Stimulated activated CD4-positive, alpha-beta T cell treated with anti-CD3 and anti-CD28 coated beads, Interleukin-1b, Interleukin-23, amount 100 ng/mL, for 1 hour (primary cell): ENCODE data around the gene BNC2.

Source experiments
- DNase-seq, 2 donors: peaks; one replicate each; pipeline ENCODE4 v3.0.0-alpha.2; 2020; ENCODE audit warnings: low read depth in 2 of 2

BNC2 gene

DNA sequence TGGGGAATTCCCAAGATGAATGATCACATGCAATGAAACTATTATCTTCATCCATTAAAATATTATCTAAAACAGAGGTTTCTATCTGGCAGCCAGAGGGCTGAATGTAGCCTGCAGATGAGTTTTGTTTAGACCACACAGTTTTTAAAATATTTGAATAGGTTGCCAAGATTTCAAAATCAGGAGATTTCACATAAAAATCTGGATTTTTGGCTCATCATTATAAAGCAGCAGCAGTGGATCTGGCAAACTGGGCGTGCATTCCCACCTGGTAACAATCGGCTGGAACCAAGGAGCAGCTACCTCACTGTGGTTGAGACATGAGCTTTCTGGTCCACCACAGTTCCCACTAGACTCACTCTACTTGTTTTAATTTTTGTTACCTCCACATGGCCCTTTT lies 155.1 kb downstream of the BNC2 start:
- DNase-seq, result no peak

GRCh38 chr9:16712787-16713186 lies 157.7 kb downstream of the BNC2 start:
- no peak for DNase-seq

DNA sequence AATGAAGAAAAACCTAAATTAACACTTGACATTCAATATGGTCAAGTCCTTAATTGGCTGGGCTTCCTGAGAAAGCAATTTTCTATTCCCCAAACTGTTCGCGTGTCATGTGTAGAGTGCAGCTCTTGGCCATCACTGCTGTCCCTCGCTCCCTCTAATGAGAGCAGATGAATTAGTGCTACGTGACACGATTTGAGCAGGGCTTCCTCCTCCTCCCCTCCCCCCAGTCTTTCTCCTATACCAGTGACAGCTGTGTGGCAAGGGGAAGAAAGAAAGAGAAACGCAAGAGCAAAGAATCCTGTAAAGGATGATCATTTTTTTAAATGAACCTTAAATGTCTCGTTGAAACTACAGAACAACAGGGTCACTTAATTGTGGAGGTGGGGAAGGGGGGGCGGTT lies 159.6 kb downstream of the BNC2 start:
- DNase-seq, result no peak

- DNase-seq, result no peak
Observed at GRCh38 chr9:16709924-16710323, 160.5 kb downstream of the BNC2 start.

DNA sequence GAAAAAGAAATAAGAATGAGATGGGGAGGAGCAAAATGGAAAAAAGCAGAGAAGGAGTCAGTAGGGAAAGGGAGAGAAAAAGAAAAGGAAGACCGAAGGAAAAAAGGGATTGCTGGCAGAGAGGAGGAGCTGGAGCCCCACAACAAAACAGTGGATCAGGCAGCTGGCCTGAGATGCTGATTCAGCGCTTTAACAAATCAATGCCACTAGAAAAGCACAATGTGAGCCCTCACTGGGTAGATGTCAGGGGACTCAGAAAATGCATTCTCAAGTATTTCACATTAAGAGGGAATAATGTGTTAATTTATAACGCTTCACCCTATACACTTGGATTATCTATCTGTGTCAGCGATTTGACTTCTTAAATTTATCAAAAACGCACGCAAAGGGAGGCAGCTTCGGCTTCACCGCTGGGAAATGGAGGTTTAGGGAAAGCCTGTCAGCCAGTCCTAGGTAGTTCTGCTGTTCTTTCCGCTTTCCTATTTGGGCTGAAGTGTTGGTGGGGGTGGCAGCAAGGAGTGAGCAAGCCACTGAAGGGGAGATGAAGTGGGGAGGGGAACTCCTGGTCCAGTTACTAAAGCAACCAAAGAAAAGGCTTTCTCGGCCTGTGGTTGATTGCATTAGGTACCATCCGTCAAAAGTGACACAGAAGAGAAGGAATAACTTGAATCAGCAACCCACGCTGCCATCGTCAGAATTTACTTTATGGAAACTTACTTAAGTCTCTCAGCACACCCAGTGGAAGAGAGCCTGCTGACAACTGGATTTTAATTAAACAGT lies 161.6 kb downstream of the BNC2 start:
- DNase-seq, result no peak

DNA sequence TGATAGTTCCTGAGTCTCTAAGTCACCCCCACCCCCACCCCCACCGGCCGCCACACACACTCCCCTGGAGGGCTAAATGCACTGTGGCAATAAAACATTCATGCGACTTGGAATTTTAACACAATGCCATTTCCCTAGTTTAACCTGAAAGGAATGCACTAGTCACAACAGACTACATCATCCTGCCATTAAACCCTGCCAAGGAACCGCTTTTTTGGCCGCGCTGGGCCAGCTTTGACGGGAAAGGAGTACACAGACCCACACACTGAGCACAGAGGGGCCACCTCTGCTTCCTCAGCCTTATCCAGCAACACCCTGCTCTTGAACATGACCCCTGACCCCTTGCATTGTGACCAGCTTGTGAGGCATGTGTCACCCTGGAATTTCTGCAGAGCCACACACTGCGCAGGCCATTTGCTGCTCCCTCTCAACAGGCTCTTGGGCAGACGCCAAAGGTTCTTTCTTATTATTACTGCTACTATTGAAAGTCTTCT lies 165.3 kb downstream of the BNC2 start:
- no peak for DNase-seq

- no peak for DNase-seq
Observed at GRCh38 chr9:16704116-16705110, 166.1 kb downstream of the BNC2 start.

DNA sequence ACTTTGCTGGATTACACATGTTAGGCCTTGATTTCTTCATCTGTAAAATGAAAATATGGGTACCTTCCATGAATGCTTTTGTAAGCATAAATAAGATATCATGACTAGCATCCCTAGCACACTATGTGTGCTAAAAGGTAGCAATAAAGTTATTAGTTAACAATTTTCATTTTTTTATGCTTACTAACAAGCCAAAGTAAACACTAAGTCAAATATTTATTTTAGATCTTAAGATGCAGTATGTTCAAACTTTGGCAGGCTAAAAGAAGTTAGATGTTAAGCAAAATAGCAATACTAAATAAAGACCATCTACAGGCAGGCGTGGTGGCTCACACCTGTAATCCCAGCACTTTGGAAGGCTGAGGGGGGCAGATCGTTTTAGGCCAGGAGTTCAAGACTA lies 169.1 kb downstream of the BNC2 start:
- DNase-seq, result no peak

DNA sequence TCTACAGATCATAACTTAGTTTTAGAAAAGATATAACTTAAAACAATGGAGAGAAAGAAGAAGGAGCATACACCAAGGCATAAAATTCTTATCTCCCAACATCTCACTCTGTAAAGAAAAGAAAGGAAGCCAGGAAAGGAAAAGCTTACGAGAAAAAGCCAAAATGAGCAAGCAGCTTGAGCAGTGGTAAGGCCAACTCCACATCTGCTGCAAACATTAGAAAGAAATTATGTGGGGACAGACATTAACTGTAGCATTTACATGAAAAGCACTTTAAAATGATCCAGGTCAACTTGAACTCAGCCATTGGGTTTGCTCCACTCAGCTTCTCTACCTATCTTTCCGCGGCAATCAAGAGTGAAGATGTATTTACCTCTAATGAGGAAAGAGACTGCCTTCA lies 176.9 kb downstream of the BNC2 start:
- no peak for DNase-seq

DNA sequence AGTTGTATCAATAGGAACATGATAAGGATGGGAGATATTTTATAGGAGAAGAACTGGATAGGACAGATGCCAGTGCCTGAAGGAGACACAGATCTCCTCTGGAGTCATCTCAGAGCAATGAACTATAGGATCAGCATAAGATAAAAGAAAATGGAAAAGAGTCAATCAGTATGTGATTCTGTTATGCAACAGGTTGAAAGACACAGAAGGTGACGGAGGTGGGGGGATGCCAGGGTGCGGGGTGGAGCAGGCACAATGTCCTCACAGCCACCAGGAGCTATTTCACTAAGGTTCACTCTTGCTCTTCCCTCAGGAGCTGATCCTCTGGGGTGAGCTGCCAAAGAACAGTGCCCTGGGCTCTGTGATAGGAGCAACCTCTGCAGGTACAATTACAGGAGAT lies 179.8 kb downstream of the BNC2 start:
- no peak for DNase-seq

DNA sequence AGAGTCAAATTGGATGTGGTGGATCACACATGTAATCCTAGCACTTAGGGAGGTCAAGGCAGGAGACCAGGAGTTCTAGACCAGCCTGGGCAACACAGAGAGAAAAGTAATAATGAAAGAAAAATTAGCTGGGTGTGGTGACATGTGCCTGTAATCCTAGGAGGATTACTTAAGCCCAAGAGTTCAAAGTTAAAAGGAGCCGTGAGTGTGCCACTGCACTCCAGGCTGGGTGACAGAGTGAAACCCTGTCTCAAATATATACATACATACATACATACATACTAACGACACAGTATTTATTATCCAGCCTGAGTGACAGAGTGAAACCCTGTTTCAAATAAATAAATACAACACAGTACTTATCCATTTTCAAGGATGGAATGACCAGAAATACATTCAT lies 180.3 kb downstream of the BNC2 start:
- no peak for DNase-seq

GRCh38 chr9:16689351-16689938 lies 181.0 kb downstream of the BNC2 start:
- no peak for DNase-seq

DNA sequence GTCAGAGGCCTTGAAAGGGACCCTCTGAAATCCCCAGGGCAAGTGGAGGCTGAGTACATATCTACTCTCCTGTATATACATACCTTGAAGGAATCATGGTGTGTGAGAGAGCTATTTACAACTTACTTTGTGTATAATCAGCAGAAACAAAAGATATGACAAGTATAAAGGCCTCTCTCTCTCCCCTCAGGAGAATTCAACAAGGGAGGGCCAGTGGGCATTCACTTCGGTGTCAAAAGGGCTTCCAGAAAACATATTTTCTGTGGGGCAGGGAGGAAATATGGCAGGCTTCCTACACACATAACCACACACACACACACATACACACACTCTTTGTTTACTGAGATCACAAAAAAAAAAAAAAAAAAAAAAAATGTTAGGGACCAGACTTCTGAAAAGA lies 181.7 kb downstream of the BNC2 start:
- DNase-seq, result no peak

DNA sequence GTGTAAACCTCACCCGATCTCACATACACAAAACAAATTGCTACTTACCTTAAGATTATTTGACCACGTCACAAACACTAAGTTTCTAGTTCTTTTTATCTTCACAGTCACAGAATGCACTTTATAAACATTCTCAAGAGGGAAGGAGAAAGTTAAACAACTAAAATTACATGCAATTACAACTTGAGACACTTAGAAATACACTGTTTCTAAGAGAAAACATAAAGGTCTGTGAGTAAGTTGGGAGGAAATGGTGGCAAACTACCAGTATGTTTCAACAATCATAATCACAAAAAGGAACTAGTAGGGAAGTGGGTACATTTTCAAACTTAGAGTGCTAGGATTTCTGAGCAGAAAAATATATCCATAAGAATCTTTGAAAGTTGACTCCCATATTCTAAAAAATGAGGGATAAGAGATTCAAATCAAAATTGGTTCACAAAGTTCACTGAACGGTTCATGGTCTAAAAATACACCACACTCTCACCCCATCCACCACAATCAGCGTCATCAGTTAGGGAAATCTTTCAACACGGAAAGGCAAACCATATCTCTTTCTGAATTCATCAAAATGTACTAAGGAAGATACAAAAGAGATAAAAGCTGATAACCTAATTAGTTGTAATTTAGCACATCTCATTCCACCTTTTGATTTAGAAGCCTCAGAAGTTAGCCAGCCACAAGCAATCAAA lies 182.6 kb downstream of the BNC2 start:
- no peak for DNase-seq

GRCh38 chr9:16683326-16683725 lies 187.1 kb downstream of the BNC2 start:
- no peak for DNase-seq

DNA sequence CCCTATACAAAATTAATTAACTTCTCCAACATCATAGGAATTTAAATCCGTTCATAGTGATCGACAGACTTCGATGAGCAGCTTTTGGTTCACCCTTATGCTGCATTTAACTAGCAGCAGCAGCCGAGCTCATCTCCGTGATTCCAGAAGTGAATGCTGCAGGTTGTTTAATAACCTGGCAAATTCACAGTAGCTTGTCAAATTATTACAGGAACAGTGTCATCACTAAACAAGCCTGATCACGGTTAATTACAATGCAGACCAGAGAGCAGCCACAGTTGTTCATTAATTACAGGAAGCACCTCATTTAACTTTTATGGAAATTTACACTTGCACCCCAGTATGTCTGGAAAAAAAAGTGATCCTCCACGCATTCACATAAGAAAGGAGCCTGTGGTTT lies 188.2 kb downstream of the BNC2 start:
- no peak for DNase-seq

- DNase-seq, result no peak
Observed at GRCh38 chr9:16681652-16681987, 188.8 kb downstream of the BNC2 start.

DNA sequence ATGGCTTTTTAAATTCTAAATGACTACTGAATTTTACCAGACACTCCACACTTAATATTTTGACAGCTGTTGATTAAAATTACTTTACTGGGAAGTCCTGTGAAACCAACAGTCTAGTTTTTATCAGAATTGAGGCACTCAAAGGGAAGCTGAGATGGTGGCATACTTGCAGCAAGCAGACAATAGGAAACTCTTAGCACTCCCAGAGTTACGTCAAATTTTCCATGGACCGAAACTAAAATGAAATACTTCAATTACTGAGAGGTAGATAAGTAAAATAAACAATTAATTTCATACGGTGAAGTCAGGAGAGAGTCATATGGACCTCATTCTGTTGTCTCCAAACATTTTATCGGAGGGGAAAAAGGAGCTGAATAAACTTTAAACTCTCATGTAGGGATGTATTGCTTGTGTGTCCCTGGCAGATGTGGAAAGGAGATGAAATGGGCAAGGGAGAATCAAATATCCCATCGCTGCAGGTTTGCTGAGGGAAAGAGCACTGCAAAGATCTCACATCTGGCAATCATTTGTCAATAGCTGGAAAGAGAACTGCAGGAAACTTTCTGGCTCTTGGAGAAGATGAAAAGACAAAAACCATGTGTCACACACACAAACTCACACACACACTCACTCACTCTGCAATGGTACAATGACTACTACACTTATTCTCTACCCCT lies 189.4 kb downstream of the BNC2 start:
- DNase-seq, result no peak

GRCh38 chr9:16680541-16680940 lies 189.9 kb downstream of the BNC2 start:
- DNase-seq, result no peak

GRCh38 chr9:16679327-16679821 lies 191.1 kb downstream of the BNC2 start:
- DNase-seq, result no peak

GRCh38 chr9:16676519-16676918 lies 194.0 kb downstream of the BNC2 start:
- DNase-seq, result no peak
